ENCODE measurements around the gene ZNF398. TPM values are rescaled to one million over a fixed set of nuclear protein-coding genes. Genes with fewer than 3 reads are reported as not detected.

ZNF398 gene
- total RNA-seq, 1 experiment from 2014 or later = 62.1 TPM

DNA sequence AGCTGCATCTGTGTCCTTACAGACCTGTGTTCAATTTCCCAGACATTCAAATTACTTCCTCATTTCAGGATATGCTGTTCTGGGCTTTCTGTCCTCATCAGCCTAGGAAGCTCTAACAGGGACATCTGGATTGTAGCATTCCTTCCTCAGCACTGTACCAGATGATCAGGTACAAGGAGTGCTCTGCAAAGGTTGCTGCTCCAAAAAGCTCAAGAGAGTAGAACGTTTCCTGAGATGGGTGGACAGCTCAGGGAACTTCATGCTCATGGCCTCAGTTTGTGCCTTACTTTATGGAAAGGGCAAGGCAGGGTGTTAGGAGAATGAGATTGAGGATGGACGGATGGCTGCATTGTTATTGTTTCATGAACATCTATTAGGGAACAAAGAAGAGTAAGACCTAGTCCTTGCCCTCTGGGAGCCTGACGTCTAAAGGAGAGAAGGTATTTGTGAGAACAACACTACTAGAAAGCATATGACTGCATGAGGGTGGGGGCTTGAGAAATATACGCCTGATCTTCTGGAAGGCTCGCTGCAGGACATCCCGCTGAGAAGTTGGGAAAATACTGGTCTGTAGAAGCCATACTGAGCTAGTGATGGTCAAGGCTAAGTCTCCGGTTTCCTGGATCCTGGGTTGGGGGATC, 81.7 kb downstream of the ZNF398 start:
- Histone ChIP-seq H2BK20ac (ENCODE audit: low read depth, low read length, poor library complexity, severe bottlenecking) (no peak overlapping the region), H4K8ac (replicated peaks; ENCODE audit: insufficient read length, low read depth, low read length) (no peak overlapping the region), H3K4me1 (ENCODE audit: insufficient read depth, low read length) (no peaks in the 10 kb centered on the region), H3K23me2 (ENCODE audit: insufficient read length, low read depth, low read length, poor library complexity, severe bottlenecking) (no peaks in the 10 kb centered on the region), H4K91ac (ENCODE audit: insufficient read length, low read depth, low read length) (no peak overlapping the region), H3K56ac (ENCODE audit: insufficient read length, low read depth, low read length) (no peak overlapping the region), H2BK5ac (ENCODE audit: insufficient read length, low read length) (no peak overlapping the region), H4K5ac (ENCODE audit: insufficient read length, low read depth, low read length) (no peak overlapping the region), H3K23ac (ENCODE audit: insufficient read length, low read depth, low read length) (no peak overlapping the region), H3K4ac (ENCODE audit: low read depth, low read length) (no peak overlapping the region), H3K79me2 (ENCODE audit: insufficient read depth, low read length) (no peaks in the 10 kb centered on the region), H3K9me3 (ENCODE audit: control insufficient read depth, low read depth, low read length) (no peaks in the 10 kb centered on the region), H3T11ph (ENCODE audit: low read length) (no peak overlapping the region), H3K27me3 (ENCODE audit: insufficient read depth, low read length) (no peaks in the 10 kb centered on the region), H4K20me1 (ENCODE audit: control insufficient read depth, insufficient read depth, insufficient read length) (no peaks in the 10 kb centered on the region), H3K79me1 (ENCODE audit: insufficient read depth, low read depth, low read length, poor library complexity, severe bottlenecking) (no peaks in the 10 kb centered on the region), H3K18ac (ENCODE audit: insufficient read length, low read depth, low read length) (no peak overlapping the region), H2BK12ac (ENCODE audit: insufficient read length, low read depth, low read length) (no peak overlapping the region), H3K14ac (ENCODE audit: insufficient read depth, low read length) (no peak overlapping the region), H3K4me2 (ENCODE audit: insufficient read depth, insufficient read length, low read length) (no peak overlapping the region), H2AK5ac (ENCODE audit: insufficient read length, low read length) (no peak overlapping the region), H3K27ac (ENCODE audit: insufficient read length, low read depth, low read length) (no peak overlapping the region), H2AFZ (ENCODE audit: low read length) (no peak overlapping the region), H2BK120ac (ENCODE audit: low read depth, low read length, poor library complexity, severe bottlenecking) (no peak overlapping the region), H3K9ac (ENCODE audit: extremely low read depth, insufficient read length, low read length) (no peak overlapping the region), H2BK15ac (ENCODE audit: low read depth, low read length) (no peak overlapping the region)
- H3K27me3 Mint-ChIP-seq (ENCODE audit: low read depth) = peaks cover 18% of the 10 kb centered on the region
- DNase-seq = no peak
- no peak overlapping the region for H3K4me3 Mint-ChIP-seq
- no CpG with 5 or more reads among the region's 7 CpGs for WGBS (ENCODE audit: extremely low coverage, insufficient read length, low lambda C conversion rate)
- TF ChIP-seq, protein P1, sequence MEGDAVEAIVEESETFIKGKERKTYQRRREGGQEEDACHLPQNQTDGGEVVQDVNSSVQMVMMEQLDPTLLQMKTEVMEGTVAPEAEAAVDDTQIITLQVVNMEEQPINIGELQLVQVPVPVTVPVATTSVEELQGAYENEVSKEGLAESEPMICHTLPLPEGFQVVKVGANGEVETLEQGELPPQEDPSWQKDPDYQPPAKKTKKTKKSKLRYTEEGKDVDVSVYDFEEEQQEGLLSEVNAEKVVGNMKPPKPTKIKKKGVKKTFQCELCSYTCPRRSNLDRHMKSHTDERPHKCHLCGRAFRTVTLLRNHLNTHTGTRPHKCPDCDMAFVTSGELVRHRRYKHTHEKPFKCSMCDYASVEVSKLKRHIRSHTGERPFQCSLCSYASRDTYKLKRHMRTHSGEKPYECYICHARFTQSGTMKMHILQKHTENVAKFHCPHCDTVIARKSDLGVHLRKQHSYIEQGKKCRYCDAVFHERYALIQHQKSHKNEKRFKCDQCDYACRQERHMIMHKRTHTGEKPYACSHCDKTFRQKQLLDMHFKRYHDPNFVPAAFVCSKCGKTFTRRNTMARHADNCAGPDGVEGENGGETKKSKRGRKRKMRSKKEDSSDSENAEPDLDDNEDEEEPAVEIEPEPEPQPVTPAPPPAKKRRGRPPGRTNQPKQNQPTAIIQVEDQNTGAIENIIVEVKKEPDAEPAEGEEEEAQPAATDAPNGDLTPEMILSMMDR (conservative IDR thresholded peaks at IDR 0.05) = no peak
- no peaks in the 10 kb centered on the region for H3K9me3 Mint-ChIP-seq
- peaks cover 1 to 17% (median 14%) of the 10 kb centered on the region in 3 experiments; a peak in 5 of 7 replicates for H3K36me3 Mint-ChIP-seq (ENCODE audit: insufficient read depth in 1 of 3, low read depth in 3 of 3)
- H3K27ac Mint-ChIP-seq = no peak overlapping the region
- no peaks in the 10 kb centered on the region for H3K4me1 Mint-ChIP-seq

All from H9 (cell line).